ENCODE measurements around the gene DPEP2NB.

DNA sequence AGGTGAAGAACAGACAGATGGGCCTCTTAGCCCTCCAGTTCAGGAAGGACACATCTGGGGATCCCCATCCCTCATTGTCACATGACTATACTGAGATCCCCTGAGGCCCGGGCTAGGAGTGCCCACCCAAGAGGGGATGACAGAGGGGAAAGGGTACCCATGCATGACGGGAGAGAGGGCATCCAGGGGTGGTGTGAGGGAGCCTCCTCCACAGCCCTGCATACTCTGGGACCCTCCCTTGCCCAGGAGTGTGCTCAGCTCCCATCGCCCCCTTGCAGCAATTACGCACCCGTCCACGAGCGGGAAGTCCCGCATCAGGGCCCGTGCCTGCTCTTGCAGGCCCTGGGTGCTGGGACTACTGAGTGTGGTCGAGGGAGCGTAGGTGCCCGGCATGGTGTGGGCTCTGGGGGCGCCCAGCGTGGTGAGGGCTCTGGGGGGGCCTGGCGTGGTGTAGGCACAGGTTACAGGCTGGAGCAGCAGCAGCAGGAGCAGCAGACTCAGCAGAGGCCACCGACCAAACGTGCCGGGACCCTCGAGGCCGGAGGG is 23.0 kb downstream of the DPEP2NB start:
- TF ChIP-seq EZH2 (IDR thresholded peaks at IDR 0.05) (no peak), POLR2AphosphoS5 (IDR thresholded peaks at IDR 0.05; ENCODE audit: borderline replicate concordance, low read depth, low read length) (no peak)

All from SK-N-MC (cell line).